ENCODE results near the gene ANKRD29. TPM values are rescaled to one million over a fixed set of nuclear protein-coding genes. Genes with fewer than 3 reads are reported as not detected.
A peak's percentile ranks its signal among the peaks of the same experiment; 100 is the strongest.

ANKRD29 gene
- total and polyA plus RNA-seq, 2 of the 4 experiments (the other 2 are of a cell fraction), result 0.18 to 0.31 TPM

DNA sequence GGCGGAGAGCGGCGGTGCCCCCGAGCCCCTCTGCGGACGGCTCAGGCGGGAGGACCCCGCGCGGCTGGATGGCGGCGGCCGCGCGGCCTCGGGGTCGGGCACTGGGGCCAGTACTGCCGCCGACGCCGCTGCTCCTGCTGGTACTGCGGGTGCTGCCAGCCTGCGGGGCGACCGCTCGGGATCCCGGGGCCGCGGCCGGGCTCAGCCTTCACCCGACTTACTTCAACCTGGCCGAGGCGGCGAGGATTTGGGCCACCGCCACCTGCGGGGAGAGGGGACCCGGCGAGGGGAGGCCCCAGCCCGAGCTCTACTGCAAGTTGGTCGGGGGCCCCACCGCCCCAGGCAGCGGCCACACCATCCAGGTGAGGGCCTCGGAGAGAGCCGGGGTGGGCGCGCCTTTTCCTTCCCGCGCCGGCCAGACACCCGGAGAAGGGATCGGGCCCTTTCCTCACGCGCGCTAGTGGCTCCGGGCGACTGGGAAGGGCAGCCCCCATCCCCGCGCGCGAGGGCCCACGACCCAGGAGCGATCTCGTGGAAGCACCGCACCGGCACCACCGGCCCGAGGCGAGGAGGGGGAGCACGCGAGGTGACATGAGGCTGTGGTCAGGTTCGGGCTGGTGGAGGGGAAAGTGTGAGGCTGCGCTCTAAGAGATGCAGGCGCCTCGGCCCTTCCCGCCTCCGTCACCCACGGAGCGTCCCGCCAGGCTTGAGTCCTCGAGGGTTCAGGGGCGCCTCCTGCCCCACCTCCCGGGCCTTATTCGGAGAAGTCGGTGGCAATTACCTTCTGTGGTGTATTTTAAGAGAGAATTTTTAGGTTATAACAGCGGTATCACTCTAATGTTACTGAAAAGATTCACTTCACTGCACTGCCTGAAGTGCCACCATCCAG, 27.1 kb upstream of the ANKRD29 start (continued):
- TF ChIP-seq, protein P1, sequence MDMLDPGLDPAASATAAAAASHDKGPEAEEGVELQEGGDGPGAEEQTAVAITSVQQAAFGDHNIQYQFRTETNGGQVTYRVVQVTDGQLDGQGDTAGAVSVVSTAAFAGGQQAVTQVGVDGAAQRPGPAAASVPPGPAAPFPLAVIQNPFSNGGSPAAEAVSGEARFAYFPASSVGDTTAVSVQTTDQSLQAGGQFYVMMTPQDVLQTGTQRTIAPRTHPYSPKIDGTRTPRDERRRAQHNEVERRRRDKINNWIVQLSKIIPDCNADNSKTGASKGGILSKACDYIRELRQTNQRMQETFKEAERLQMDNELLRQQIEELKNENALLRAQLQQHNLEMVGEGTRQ (IDR thresholded peaks at IDR 0.05; ENCODE audit: low read depth, low read length), result no peak
- no peak for TF ChIP-seq NFE2L2 (IDR thresholded peaks at IDR 0.05; ENCODE audit: low read depth, low read length)

DNA sequence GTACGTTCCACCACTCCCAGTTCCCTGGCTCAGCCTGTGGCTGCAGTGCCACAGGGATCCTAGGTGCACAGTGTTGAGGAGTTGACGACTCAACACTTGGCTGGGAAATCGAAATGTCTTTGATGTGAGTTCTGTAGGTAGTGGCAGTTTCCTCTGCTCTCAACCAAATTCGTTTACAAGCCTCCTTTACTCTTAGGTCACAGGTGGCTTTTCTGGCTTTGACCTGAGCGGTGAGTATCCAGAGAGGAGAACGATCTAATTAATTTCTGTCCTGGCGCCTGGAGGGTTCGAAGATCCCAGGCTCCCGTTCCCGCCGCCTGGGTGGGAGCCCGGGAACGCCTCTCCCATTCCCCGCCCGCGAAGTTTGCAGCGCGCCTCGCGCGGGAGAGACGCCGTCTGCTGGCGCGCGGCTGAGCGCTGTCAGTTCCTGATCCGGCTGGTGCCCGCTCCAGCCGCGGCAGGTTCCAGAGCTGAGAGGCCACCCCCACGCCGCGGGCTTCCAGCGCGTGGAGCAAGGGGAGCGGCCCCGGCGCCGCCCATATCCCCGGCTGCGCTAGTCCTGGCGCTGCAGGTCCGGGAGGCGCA, 26.4 kb upstream of the ANKRD29 start, which contains the start of gene LAMA3:
Gene LAMA3 (plus strand): TSS at position 423 of the 585 bp plus-strand sequence. CDS start 231 bp downstream, outside the sequence.
- Histone ChIP-seq H3K14ac (replicated peaks; ENCODE audit: low read depth, low read length) (no peak within 1 kb of the TSS), H3K4me2 (ENCODE audit: low read depth, low read length) (peak within 1 kb of the TSS; percentile 92), H4K20me1 (ENCODE audit: insufficient read depth, low read length) (0 out of 2 replicates have a peak, but pooled peaks cover 4% of the 10 kb centered on the region), H3K4me3 (ENCODE audit: insufficient read depth, low read depth, low read length) (peak within 1 kb of the TSS; percentile 40), H3K9ac (ENCODE audit: low read depth, low read length) (no peak within 1 kb of the TSS), H2AK5ac (ENCODE audit: low read depth, low read length) (no peak within 1 kb of the TSS; the same call in 1 of the 2 replicates), H3K27me3 (ENCODE audit: control insufficient read depth, insufficient read depth, low read length) (peaks cover 38% of the 10 kb centered on the region), H3K27ac (ENCODE audit: insufficient read depth, low read length) (no peak within 1 kb of the TSS; the same call in 1 of the 2 replicates), H3K56ac (ENCODE audit: extremely low read depth, insufficient read depth, low read length) (no peak within 1 kb of the TSS), H3K36me3 (ENCODE audit: control insufficient read depth, insufficient read depth, low read length) (no peaks in the 10 kb centered on the region), H3K18ac (ENCODE audit: low read depth, low read length) (no peak within 1 kb of the TSS), H3K9me3 (ENCODE audit: control insufficient read depth, insufficient read depth, low read length) (peaks cover 3% of the 10 kb centered on the region), H3K23ac (ENCODE audit: low read depth, low read length) (peak within 1 kb of the TSS; percentile 53; the same call in 1 of the 2 replicates), H3K79me1 (ENCODE audit: low read depth in 1 of 2, low read length in 2 of 2) (no peaks in the 10 kb centered on the region), H2AK9ac (replicated peaks; ENCODE audit: low read depth, low read length, poor library complexity) (no peak within 1 kb of the TSS), H2BK15ac (ENCODE audit: low read depth, low read length) (no peak within 1 kb of the TSS), H3K9me1 (ENCODE audit: insufficient read depth, low read length) (no peaks in the 10 kb centered on the region), H2BK20ac (ENCODE audit: low read depth, low read length) (no peak within 1 kb of the TSS), H2AFZ (replicated peaks; ENCODE audit: low read length, poor library complexity) (peak within 1 kb of the TSS; percentile 46), H2BK120ac (ENCODE audit: low read depth, low read length) (no peak within 1 kb of the TSS), H4K5ac (ENCODE audit: low read depth, low read length) (no peak within 1 kb of the TSS), H2BK5ac (ENCODE audit: low read depth, low read length, poor library complexity, severe bottlenecking) (no peak within 1 kb of the TSS), H4K91ac (ENCODE audit: insufficient read depth, low read depth, low read length) (no peak within 1 kb of the TSS), H3K4ac (ENCODE audit: low read depth, low read length) (no peak within 1 kb of the TSS), H4K8ac (ENCODE audit: low read depth in 2 of 2, low read length in 2 of 2) (no peak within 1 kb of the TSS), H3K4me1 (ENCODE audit: control insufficient read depth, insufficient read depth, low read length) (peaks cover 3% of the 10 kb centered on the region; the same call in 1 of the 2 replicates)
- no peak for TF ChIP-seq CHD1 (IDR thresholded peaks at IDR 0.05; ENCODE audit: low read depth, low read length)
- TF ChIP-seq SMC3 (IDR thresholded peaks at IDR 0.05; ENCODE audit: low read depth, low read length), result 0 out of 2 replicates have a peak, but pooled peaks have one; percentile 12
- peak; percentile 21; the same call in 1 of the 2 replicates for TF ChIP-seq MXI1 (IDR thresholded peaks at IDR 0.05; ENCODE audit: borderline replicate concordance, low read depth, low read length)
- dilution Hi-C loops (cut with HindIII; ENCODE audit: low sequenced_read_pairs, unreplicated experiment) (no loop called here), in situ Hi-C loops (cut with MboI; ENCODE audit: low sequenced_read_pairs) (no loop called here), intact Hi-C loops (cut with micrococcal nuclease) (no loop called here)
- ChIA-PET POLR2A (ENCODE audit: unreplicated experiment) (no interaction called here), CTCF (interaction anchor here (0.6 kb wide), 1 partner anchor 54 kb away, joined by 4 read pairs; no protein-coding TSS in a partner anchor)
- no TSS peak for BruUV-seq (replicated peaks)
- WGBS, 2 experiments (ENCODE audit: extremely low coverage in 2 of 2, insufficient read length in 1 of 2), result 0% methylated on average over 19 of the region's 45 CpGs; no CpG with 5 or more reads in 1 of the 2 experiments
- peak; percentile 11 for DNase-seq
- ATAC-seq (ENCODE audit: low read depth), result peak; percentile 89

Data from IMR-90 (cell line).